ENCODE results near the gene CTNNBIP1. TPM values are rescaled to one million over a fixed set of nuclear protein-coding genes. Genes with fewer than 3 reads are reported as not detected.

CTNNBIP1 gene
- total and polyA plus RNA-seq, 2 donors from 2014 or later, result 21.9 to 26.4 TPM

DNA sequence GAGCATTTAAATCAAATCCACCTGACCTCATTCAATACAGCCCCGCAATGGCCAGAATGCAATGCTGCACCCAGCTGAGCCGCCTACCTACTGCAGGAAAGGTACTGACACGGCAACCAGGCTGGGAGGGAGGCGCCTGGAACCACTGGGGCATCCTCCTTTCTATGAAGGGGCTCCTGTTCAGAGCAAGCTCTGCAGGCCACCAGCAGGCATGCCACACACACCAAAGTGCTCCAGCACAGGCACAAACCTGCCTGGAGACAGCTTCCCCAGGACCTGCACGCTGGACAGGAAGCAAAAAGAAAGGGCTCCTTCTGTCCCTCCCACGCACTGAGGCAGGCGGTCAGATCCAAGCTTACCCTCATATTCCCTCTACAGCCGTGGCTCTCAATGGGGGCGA is 21.2 kb downstream of the CTNNBIP1 start:
- DNase-seq (no peak), FAIRE-seq (no peak)
- Histone ChIP-seq H3K4me1 (ENCODE audit: control insufficient read depth in 2 of 3, insufficient read depth in 2 of 3, low read depth in 1 of 3, low read length in 3 of 3) (peaks cover 0 to 12% (median 2%) of the 10 kb centered on the region in 3 donors), H3K36me3 (ENCODE audit: control insufficient read depth in 2 of 3, insufficient read depth in 3 of 3, low read length in 3 of 3) (no peaks in the 10 kb centered on the region), H3K27ac (ENCODE audit: low read depth in 2 of 2, low read length in 2 of 2) (no peak overlapping the region), H3K9ac (ENCODE audit: low read length in 3 of 3) (no peak overlapping the region), H3K27me3 (ENCODE audit: control insufficient read depth, insufficient read depth, low read length) (no peaks in the 10 kb centered on the region), H3K4me3 (ENCODE audit: low read length in 3 of 3) (no peak overlapping the region), H3K9me3 (ENCODE audit: control insufficient read depth in 2 of 3, insufficient read depth in 1 of 3, low read length in 3 of 3) (no peaks in the 10 kb centered on the region)
- intact Hi-C loops (cut with DNase I), result no loop called here
- TF ChIP-seq, protein P1, sequence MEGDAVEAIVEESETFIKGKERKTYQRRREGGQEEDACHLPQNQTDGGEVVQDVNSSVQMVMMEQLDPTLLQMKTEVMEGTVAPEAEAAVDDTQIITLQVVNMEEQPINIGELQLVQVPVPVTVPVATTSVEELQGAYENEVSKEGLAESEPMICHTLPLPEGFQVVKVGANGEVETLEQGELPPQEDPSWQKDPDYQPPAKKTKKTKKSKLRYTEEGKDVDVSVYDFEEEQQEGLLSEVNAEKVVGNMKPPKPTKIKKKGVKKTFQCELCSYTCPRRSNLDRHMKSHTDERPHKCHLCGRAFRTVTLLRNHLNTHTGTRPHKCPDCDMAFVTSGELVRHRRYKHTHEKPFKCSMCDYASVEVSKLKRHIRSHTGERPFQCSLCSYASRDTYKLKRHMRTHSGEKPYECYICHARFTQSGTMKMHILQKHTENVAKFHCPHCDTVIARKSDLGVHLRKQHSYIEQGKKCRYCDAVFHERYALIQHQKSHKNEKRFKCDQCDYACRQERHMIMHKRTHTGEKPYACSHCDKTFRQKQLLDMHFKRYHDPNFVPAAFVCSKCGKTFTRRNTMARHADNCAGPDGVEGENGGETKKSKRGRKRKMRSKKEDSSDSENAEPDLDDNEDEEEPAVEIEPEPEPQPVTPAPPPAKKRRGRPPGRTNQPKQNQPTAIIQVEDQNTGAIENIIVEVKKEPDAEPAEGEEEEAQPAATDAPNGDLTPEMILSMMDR (IDR thresholded peaks at IDR 0.05; ENCODE audit: borderline replicate concordance, extremely low read depth, insufficient read depth), result no peak

DNA sequence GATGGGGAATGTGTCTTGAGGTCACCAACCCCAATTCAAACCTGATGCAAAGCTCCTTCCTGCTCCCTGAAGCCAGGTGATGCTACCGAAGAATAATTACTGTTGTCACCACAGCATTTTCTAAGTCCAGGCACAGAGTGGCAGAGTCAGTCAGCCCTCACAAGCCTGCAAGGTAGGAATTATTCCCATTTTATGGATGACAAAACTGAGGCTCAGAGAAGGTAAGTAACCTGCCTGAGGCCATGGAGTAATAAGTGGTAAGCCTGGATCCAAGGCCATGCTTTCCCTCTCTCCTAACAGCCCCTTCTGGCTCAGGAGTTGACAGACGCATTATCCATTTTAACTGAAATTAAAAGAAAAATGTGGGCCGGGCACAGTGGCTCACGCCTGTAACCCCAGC is 23.0 kb downstream of the CTNNBIP1 start:
- no peak overlapping the region for H3K27ac ChIP-seq (ENCODE audit: low read depth in 2 of 2, low read length in 2 of 2)
- intact Hi-C loops (cut with DNase I), result no loop called here
- no peak for FAIRE-seq
- no peak for DNase-seq
- peaks cover 0 to 9% (median 0%) of the 10 kb centered on the region in 3 donors for H3K4me1 ChIP-seq (ENCODE audit: control insufficient read depth in 2 of 3, insufficient read depth in 2 of 3, low read depth in 1 of 3, low read length in 3 of 3)
- TF ChIP-seq, protein P1 (IDR thresholded peaks at IDR 0.05; ENCODE audit: borderline replicate concordance, extremely low read depth, insufficient read depth), result no peak
- H3K36me3 ChIP-seq (ENCODE audit: control insufficient read depth in 2 of 3, insufficient read depth in 3 of 3, low read length in 3 of 3), result no peaks in the 10 kb centered on the region
- no peak overlapping the region for H3K4me3 ChIP-seq (ENCODE audit: low read length in 3 of 3)
- no peak overlapping the region for H3K9ac ChIP-seq (ENCODE audit: low read length in 3 of 3)
- H3K9me3 ChIP-seq (ENCODE audit: control insufficient read depth in 2 of 3, insufficient read depth in 1 of 3, low read length in 3 of 3), result no peaks in the 10 kb centered on the region
- H3K27me3 ChIP-seq (ENCODE audit: control insufficient read depth, insufficient read depth, low read length), result no peaks in the 10 kb centered on the region

DNA sequence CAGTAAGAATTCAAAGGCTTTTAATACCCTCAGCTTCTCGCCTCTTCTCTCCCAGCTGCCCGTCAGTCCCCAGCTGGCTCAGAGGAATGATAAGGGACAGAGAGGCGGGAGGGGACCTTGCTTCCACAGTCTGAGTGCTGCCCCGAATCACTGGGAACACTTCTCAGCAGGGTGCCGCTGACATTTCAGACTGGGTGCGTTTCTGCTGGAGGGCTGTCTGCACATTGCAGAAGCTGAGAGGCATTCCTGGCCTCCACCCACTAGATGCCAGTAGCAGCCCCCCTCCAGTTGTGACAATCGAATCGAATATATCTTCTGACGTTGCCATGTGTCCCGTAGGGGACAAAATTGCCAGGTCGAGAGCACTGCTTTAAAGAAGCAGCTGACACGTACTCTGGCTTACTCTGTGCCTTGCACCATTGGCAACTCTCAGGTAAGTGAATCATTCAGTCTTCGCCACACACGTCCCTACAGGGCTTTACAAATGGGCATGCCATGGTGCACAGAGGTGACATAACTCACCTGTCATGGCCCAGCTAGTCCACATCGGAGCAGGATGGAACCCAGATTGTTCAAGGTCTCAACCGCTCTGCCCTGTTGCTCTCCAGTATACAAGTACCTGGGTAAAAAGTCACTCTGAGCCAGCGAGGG is 23.9 kb downstream of the CTNNBIP1 start:
- TF ChIP-seq, protein P1 (IDR thresholded peaks at IDR 0.05; ENCODE audit: borderline replicate concordance, extremely low read depth, insufficient read depth), result no peak
- Histone ChIP-seq H3K27me3 (ENCODE audit: control insufficient read depth, insufficient read depth, low read length) (no peaks in the 10 kb centered on the region), H3K9me3 (ENCODE audit: control insufficient read depth in 2 of 3, insufficient read depth in 1 of 3, low read length in 3 of 3) (no peaks in the 10 kb centered on the region), H3K4me3 (ENCODE audit: low read length in 3 of 3) (no peak overlapping the region), H3K36me3 (ENCODE audit: control insufficient read depth in 2 of 3, insufficient read depth in 3 of 3, low read length in 3 of 3) (no peaks in the 10 kb centered on the region), H3K9ac (ENCODE audit: low read length in 3 of 3) (no peak overlapping the region), H3K4me1 (ENCODE audit: control insufficient read depth in 2 of 3, insufficient read depth in 2 of 3, low read depth in 1 of 3, low read length in 3 of 3) (peaks cover 0 to 9% (median 0%) of the 10 kb centered on the region in 3 donors), H3K27ac (ENCODE audit: low read depth in 2 of 2, low read length in 2 of 2) (peak overlapping the region in 1 of 2 donors; percentile 49)
- intact Hi-C loops (cut with DNase I), result no loop called here
- DNase-seq (no peak), FAIRE-seq (no peak)
